Measurements from ENCODE around the gene CDC42BPG. TPM values are rescaled to one million over a fixed set of nuclear protein-coding genes. Genes with fewer than 3 reads are reported as not detected.
A peak's percentile ranks its signal among the peaks of the same experiment; 100 is the strongest.

CDC42BPG gene
- total RNA-seq, 1 experiment from 2014 or later = 24.9 TPM

DNA sequence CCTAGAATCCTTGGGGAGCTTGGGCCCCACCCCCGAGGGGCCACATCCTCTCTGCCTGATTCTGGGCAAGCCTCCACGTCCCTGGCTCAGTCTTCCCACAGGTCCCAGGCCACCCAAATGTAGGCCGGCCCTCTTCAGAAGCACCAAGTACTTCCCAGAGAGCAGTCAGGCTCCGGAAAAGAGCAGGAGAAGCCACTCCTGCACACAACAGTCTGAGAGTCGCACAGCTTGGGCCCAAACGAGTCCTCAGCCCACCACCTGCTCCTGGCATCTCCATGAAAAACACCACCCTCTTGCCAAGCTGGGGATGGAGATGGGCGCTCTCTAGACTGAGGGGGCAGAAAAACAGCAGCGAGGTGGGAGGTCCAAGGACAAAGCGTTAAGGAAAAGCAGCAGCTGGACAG, 18.5 kb upstream of the CDC42BPG start:
- no peak overlapping the region for H2AFZ ChIP-seq (ENCODE audit: low read length)
- no peaks in the 10 kb centered on the region for H3K9me3 Mint-ChIP-seq
- no peak overlapping the region for H4K91ac ChIP-seq (ENCODE audit: insufficient read length, low read depth, low read length)
- no peak overlapping the region for H2AK5ac ChIP-seq (ENCODE audit: insufficient read length, low read length)
- H3K23me2 ChIP-seq (ENCODE audit: insufficient read length, low read depth, low read length, poor library complexity, severe bottlenecking) = no peaks in the 10 kb centered on the region
- H4K8ac ChIP-seq (replicated peaks; ENCODE audit: insufficient read length, low read depth, low read length) = no peak overlapping the region
- peak overlapping the region in 1 of 2 experiments; percentile 7; a peak in 1 of 5 replicates for H3K4me3 Mint-ChIP-seq
- H3K4me1 Mint-ChIP-seq = peaks cover 15 to 24% of the 10 kb centered on the region in 2 experiments
- H3K4ac ChIP-seq (ENCODE audit: low read depth, low read length) = no peak overlapping the region
- H3K9me3 ChIP-seq (ENCODE audit: control insufficient read depth, low read depth, low read length) = no peaks in the 10 kb centered on the region
- H3K9ac ChIP-seq (ENCODE audit: extremely low read depth, insufficient read length, low read length) = no peak overlapping the region
- no peaks in the 10 kb centered on the region for H3K27me3 Mint-ChIP-seq (ENCODE audit: low read depth)
- no peak for DNase-seq
- no peak overlapping the region for H3K23ac ChIP-seq (ENCODE audit: insufficient read length, low read depth, low read length)
- no peaks in the 10 kb centered on the region for H3K79me1 ChIP-seq (ENCODE audit: insufficient read depth, low read depth, low read length, poor library complexity, severe bottlenecking)
- no peak overlapping the region for H2BK20ac ChIP-seq (ENCODE audit: low read depth, low read length, poor library complexity, severe bottlenecking)
- H3K36me3 Mint-ChIP-seq (ENCODE audit: insufficient read depth in 1 of 3, low read depth in 3 of 3) = peaks cover 0 to 2% (median 0%) of the 10 kb centered on the region in 3 experiments; a peak in 2 of 7 replicates
- no peak overlapping the region for H3K27ac ChIP-seq (ENCODE audit: insufficient read length, low read depth, low read length)
- no peak overlapping the region for H2BK12ac ChIP-seq (ENCODE audit: insufficient read length, low read depth, low read length)
- H2BK5ac ChIP-seq (ENCODE audit: insufficient read length, low read length) = no peak overlapping the region
- no peak overlapping the region for H3T11ph ChIP-seq (ENCODE audit: low read length)
- peak overlapping the region; percentile 72 to 91 (median 76); a peak in 3 of 7 replicates for H3K27ac Mint-ChIP-seq
- no peaks in the 10 kb centered on the region for H3K79me2 ChIP-seq (ENCODE audit: insufficient read depth, low read length)
- H4K20me1 ChIP-seq (ENCODE audit: control insufficient read depth, insufficient read depth, insufficient read length) = no peaks in the 10 kb centered on the region
- H3K56ac ChIP-seq (ENCODE audit: insufficient read length, low read depth, low read length) = no peak overlapping the region
- no peak overlapping the region for H2BK15ac ChIP-seq (ENCODE audit: low read depth, low read length)
- H3K14ac ChIP-seq (ENCODE audit: insufficient read depth, low read length) = no peak overlapping the region
- no peak overlapping the region for H2BK120ac ChIP-seq (ENCODE audit: low read depth, low read length, poor library complexity, severe bottlenecking)
- no peaks in the 10 kb centered on the region; the same call in 1 of the 2 replicates for H3K4me1 ChIP-seq (ENCODE audit: insufficient read depth, low read length)
- no peak overlapping the region for H4K5ac ChIP-seq (ENCODE audit: insufficient read length, low read depth, low read length)
- H3K18ac ChIP-seq (ENCODE audit: insufficient read length, low read depth, low read length) = no peak overlapping the region
- no CpG with 5 or more reads among the region's 9 CpGs for whole genome bisulfite sequencing (ENCODE audit: extremely low coverage, insufficient read length, low lambda C conversion rate)
- H3K4me2 ChIP-seq (ENCODE audit: insufficient read depth, insufficient read length, low read length) = no peak overlapping the region
- H3K27me3 ChIP-seq (ENCODE audit: insufficient read depth, low read length) = no peaks in the 10 kb centered on the region
- TF ChIP-seq, protein P1, sequence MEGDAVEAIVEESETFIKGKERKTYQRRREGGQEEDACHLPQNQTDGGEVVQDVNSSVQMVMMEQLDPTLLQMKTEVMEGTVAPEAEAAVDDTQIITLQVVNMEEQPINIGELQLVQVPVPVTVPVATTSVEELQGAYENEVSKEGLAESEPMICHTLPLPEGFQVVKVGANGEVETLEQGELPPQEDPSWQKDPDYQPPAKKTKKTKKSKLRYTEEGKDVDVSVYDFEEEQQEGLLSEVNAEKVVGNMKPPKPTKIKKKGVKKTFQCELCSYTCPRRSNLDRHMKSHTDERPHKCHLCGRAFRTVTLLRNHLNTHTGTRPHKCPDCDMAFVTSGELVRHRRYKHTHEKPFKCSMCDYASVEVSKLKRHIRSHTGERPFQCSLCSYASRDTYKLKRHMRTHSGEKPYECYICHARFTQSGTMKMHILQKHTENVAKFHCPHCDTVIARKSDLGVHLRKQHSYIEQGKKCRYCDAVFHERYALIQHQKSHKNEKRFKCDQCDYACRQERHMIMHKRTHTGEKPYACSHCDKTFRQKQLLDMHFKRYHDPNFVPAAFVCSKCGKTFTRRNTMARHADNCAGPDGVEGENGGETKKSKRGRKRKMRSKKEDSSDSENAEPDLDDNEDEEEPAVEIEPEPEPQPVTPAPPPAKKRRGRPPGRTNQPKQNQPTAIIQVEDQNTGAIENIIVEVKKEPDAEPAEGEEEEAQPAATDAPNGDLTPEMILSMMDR (conservative IDR thresholded peaks at IDR 0.05) = no peak
